GM12878 (cell line): Measurements from ENCODE around the gene CAPN1. TPM values are rescaled to one million over a fixed set of nuclear protein-coding genes. Genes with fewer than 3 reads are reported as not detected.
A peak's percentile ranks its signal among the peaks of the same experiment; 100 is the strongest.

Source experiments
- ATAC-seq: fragments of 200-7000 bp; cut with Tn5 transposase; 3 replicates; pipeline ENCODE4 v1.9.1; 2020; ENCODE audit warnings: mild to moderate bottlenecking, moderate library complexity
- BruUV-seq: library from RNA; stranded (reverse); fragments of 400-500 nt; replicated peaks from 2 replicates; lab custom pipeline; 2021; lab: Mats Ljungman, UMichigan
- CTCF ChIA-PET: fragments of 300-600 bp; sonication (Branson Sonifier 250); formaldehyde crosslinking; extraction: SDS; loops from one replicate; lab custom pipeline; 2021; ENCODE audit warnings: inconsistent platforms; lab: Yijun Ruan, JAX
- POLR2A ChIA-PET: fragments of 350-600 bp; formaldehyde crosslinking; extraction: SDS; loops from one replicate; lab custom pipeline; 2021; ENCODE audit warnings: inconsistent platforms; lab: Charles Lee
- RAD21 ChIA-PET: fragments of 300-600 bp; sonication (Branson Sonifier 250); formaldehyde crosslinking; loops from one replicate; lab custom pipeline; 2023; ENCODE audit warnings: antibody characterized with exemption; ENCODE audit not compliant: unreplicated experiment; lab: Charles Lee
- SMC1A ChIA-PET: fragments of 300-600 bp; sonication (Branson Sonifier 250); formaldehyde crosslinking; loops from one replicate; lab custom pipeline; 2023; ENCODE audit not compliant: unreplicated experiment, uncharacterized antibody; lab: Charles Lee
- DNase-seq: peaks from one replicate; pipeline ENCODE4 v3.0.0-alpha.2; 2011; ENCODE audit warnings: low read depth, low spot score
- FAIRE-seq: peaks from 3 replicates; lab custom pipeline; 2011; peaks lifted over from hg19 to GRCh38; lab: Jason Lieb, UNC
- H2AFZ ChIP-seq: 2 replicates; pipeline ENCODE4 v1.6.0; 2011; ENCODE audit warnings: low read depth, low read length, control low read depth; ENCODE audit not compliant: control insufficient read depth
- H3K27ac ChIP-seq: 2 replicates; pipeline ENCODE4 v1.5.1; 2011; ENCODE audit warnings: control low read depth; ENCODE audit not compliant: control insufficient read depth, insufficient read depth
- H3K27me3 ChIP-seq, 2 experiments: replicated peaks in 1 of 2; 2 replicates each; pipeline versions ENCODE4 v1.6.0 to v1.6.1; 2011; ENCODE audit warnings: low read length in 1 of 2; ENCODE audit not compliant: control insufficient read depth in 2 of 2, insufficient read depth in 2 of 2
- H3K36me3 ChIP-seq, 2 experiments: 2 replicates each; pipeline ENCODE4 v1.5.1; 2011; ENCODE audit warnings: low read length in 1 of 2; ENCODE audit not compliant: control insufficient read depth in 2 of 2, insufficient read depth in 2 of 2
- H3K4me1 ChIP-seq: 2 replicates; pipeline ENCODE4 v1.6.1; 2011; ENCODE audit warnings: mild to moderate bottlenecking, low read length, moderate library complexity, mixed read lengths; ENCODE audit not compliant: control insufficient read depth, insufficient read depth
- H3K4me2 ChIP-seq: 2 replicates; pipeline ENCODE4 v1.6.0; 2011; ENCODE audit warnings: control low read depth; ENCODE audit not compliant: control insufficient read depth, insufficient read depth
- H3K4me3 ChIP-seq: fragments of 200-600 bp; sonication (generic); 2 replicates; pipeline ENCODE4 v1.5.1; 2016
- H3K79me2 ChIP-seq: 2 replicates; pipeline ENCODE4 v1.6.0; 2011; ENCODE audit warnings: low read length; ENCODE audit not compliant: control insufficient read depth, insufficient read depth
- H3K9ac ChIP-seq: 2 replicates; pipeline ENCODE4 v1.8.0; 2011; ENCODE audit warnings: low read length, control low read depth, mixed read lengths; ENCODE audit not compliant: control insufficient read depth, insufficient read depth
- H3K9me3 ChIP-seq: replicated peaks from 3 replicates; pipeline ENCODE4 v1.5.1; 2011; ENCODE audit warnings: mild to moderate bottlenecking, low read length; ENCODE audit not compliant: control insufficient read depth, insufficient read depth
- H4K20me1 ChIP-seq: 2 replicates; pipeline ENCODE4 v1.6.0; 2011; ENCODE audit not compliant: control insufficient read depth, insufficient read depth
- ATF7 ChIP-seq: fragments of 450-650 bp; IDR thresholded peaks from 2 replicates; pipeline ENCODE4 v1.6.1; 2016; ENCODE audit warnings: low read depth, mild to moderate bottlenecking
- BCL11A ChIP-seq: IDR thresholded peaks from 2 replicates; pipeline ENCODE4 v1.6.1; 2011; ENCODE audit warnings: low read depth, low read length
- BCLAF1 ChIP-seq: fragments of 450-650 bp; IDR thresholded peaks from 2 replicates; pipeline ENCODE4 v1.6.1; 2017; ENCODE audit warnings: antibody characterized with exemption, mild to moderate bottlenecking, moderate library complexity
- CBX3 ChIP-seq: fragments of 200-600 bp; sonication (generic); IDR thresholded peaks from 2 replicates; pipeline ENCODE4 v1.6.1; 2016; ENCODE audit warnings: low read depth, borderline replicate concordance
- FOXK2 ChIP-seq: fragments of 450-650 bp; IDR thresholded peaks from 2 replicates; pipeline ENCODE4 v1.6.1; 2017; ENCODE audit warnings: mild to moderate bottlenecking, moderate library complexity
- HDAC2 ChIP-seq: fragments of 200-600 bp; sonication (generic); IDR thresholded peaks from 2 replicates; pipeline ENCODE4 v1.6.1; 2017
- HDGF ChIP-seq: fragments of 450-650 bp; IDR thresholded peaks from 2 replicates; pipeline ENCODE4 v1.6.1; 2016; ENCODE audit warnings: antibody characterized with exemption
- IRF3 ChIP-seq: fragments of 450-650 bp; IDR thresholded peaks from 2 replicates; pipeline ENCODE4 v1.6.1; 2014; ENCODE audit warnings: mild to moderate bottlenecking
- JUND ChIP-seq: IDR thresholded peaks from 2 replicates; pipeline ENCODE4 v1.6.1; 2012; ENCODE audit warnings: low read depth, mild to moderate bottlenecking, low read length, improper control_type of control experiment, moderate library complexity
- LARP7 ChIP-seq: fragments of 450-650 bp; IDR thresholded peaks from 2 replicates; pipeline ENCODE4 v1.6.1; 2017; ENCODE audit warnings: mild to moderate bottlenecking
- MEF2B ChIP-seq: fragments of 450-650 bp; IDR thresholded peaks from 2 replicates; pipeline ENCODE4 v1.6.1; 2018; ENCODE audit warnings: mild to moderate bottlenecking, moderate library complexity; ENCODE audit not compliant: partially characterized antibody, poor library complexity, severe bottlenecking
- POU2F2 ChIP-seq: IDR thresholded peaks from 3 replicates; pipeline ENCODE4 v1.6.1; 2011; ENCODE audit warnings: low read depth, mild to moderate bottlenecking, low read length, borderline replicate concordance
- RELB ChIP-seq: fragments of 450-650 bp; IDR thresholded peaks from 2 replicates; pipeline ENCODE4 v1.6.1; 2017; ENCODE audit warnings: low read depth, mild to moderate bottlenecking, moderate library complexity
- RFX5 ChIP-seq: IDR thresholded peaks from 2 replicates; pipeline ENCODE4 v1.6.1; 2011; ENCODE audit warnings: low read depth, low read length, improper control_type of control experiment
- SIN3A ChIP-seq: IDR thresholded peaks from 2 replicates; pipeline ENCODE4 v1.6.1; 2012; ENCODE audit warnings: low read depth, low read length, improper control_type of control experiment
- SREBF1 ChIP-seq: IDR thresholded peaks from 2 replicates; pipeline ENCODE4 v1.6.1; 2012; ENCODE audit warnings: mild to moderate bottlenecking, low read length
- SREBF2 ChIP-seq: IDR thresholded peaks from 2 replicates; pipeline ENCODE4 v1.6.1; 2012; ENCODE audit warnings: mild to moderate bottlenecking, low read length
- TAF1 ChIP-seq: IDR thresholded peaks from 2 replicates; pipeline ENCODE4 v1.6.1; 2011; ENCODE audit warnings: mild to moderate bottlenecking, low read depth, low read length, borderline replicate concordance
- TCF3 ChIP-seq: IDR thresholded peaks from 2 replicates; pipeline ENCODE4 v1.6.1; 2012; ENCODE audit warnings: low read depth, mild to moderate bottlenecking, low read length, borderline replicate concordance; ENCODE audit not compliant: insufficient read depth
- WGBS: methylation state at CpG from one replicate; pipeline ENCODE4 v1.1.6; 2016; ENCODE audit warnings: low lambda C conversion rate; ENCODE audit not compliant: insufficient replicate concordance, insufficient coverage; ENCODE audit errors: missing lambda C conversion rate; 5-methylcytosine and 5-hydroxymethylcytosine counted together
- in situ Hi-C: fragments of 300-500 bp; cut with MboI; formaldehyde crosslinking; loops from 9 replicates; pipeline ENCODE4 v1.14.3; 2018; ENCODE audit warnings: mixed read lengths
- intact Hi-C: fragments of 100-400 bp; cut with micrococcal nuclease; formaldehyde crosslinking; loops from one replicate; pipeline ENCODE4 v1.14.2; 2022; ENCODE audit not compliant: unreplicated experiment
- polyA plus RNA-seq, 11 experiments: library from polyadenylated mRNA; depleted of rRNA in 4 of 11; unstranded in 6 of 11; stranded (reverse) in 5 of 11; fragments of >200 nt; fragmentation: Nextera tagmentation in 4 of 11; fragmentation: Illumina TruSeq in 1 of 11; extraction: Ambion mirVana in 4 of 11; extraction: Trizol in 1 of 11; gene quantifications; 1 replicate in 1 of 11; 2 replicates in 10 of 11; pipeline versions ENCODE4 v1.2.1 to v1.2.3, GENCODE V29; 2011 to 2016; ENCODE audit warnings: inconsistent platforms in 2 of 11, missing spikeins in 2 of 11, low read depth in 1 of 11
- total RNA-seq, 4 experiments: library from RNA; depleted of rRNA in 3 of 4; stranded (reverse); fragments of >200 nt in 3 of 4; fragmentation: Illumina TruSeq in 1 of 4; extraction: Trizol in 1 of 4; gene quantifications; 2 replicates each; pipeline versions ENCODE4 v1.2.1 to v1.2.3, GENCODE V29; 2013 to 2021

The CAPN1 gene
- total and polyA plus RNA-seq, 10 of the 15 experiments (the other 5 are each of a cell fraction or from before 2014, with no cell fraction given): 2.2 to 167 (median 77.3) TPM

- in situ Hi-C loops: no loop called here
- intact Hi-C loops: loop anchor here (5.0 to 10.0 kb wide), 2 partner anchors 48 to 120 kb away; partner anchors contain the start of gene CAPN1
- Histone ChIP-seq H3K4me2 (peak within 1 kb of the TSS; percentile 98), H3K27me3 (no peaks in the 10 kb centered on the region), H3K27ac (peak within 1 kb of the TSS; percentile 99), H3K79me2 (peaks cover 44% of the 10 kb centered on the region), H3K9ac (peak within 1 kb of the TSS; percentile 96), H3K9me3 (no peaks in the 10 kb centered on the region), H3K36me3 (peaks cover 11 to 20% of the 10 kb centered on the region in 2 experiments; a peak in 3 of 4 replicates), H3K4me3 (peak within 1 kb of the TSS; percentile 99), H4K20me1 (0 out of 2 replicates have a peak, but pooled peaks cover 4% of the 10 kb centered on the region), H2AFZ (peak within 1 kb of the TSS; percentile 97), H3K4me1 (peaks cover 21% of the 10 kb centered on the region)
- ChIA-PET POLR2A (interaction anchor here (0.6 to 3.1 kb wide), 22 partner anchors 10 to 355 kb away, joined by 3 to 28 read pairs (median 6); partner anchors contain the start of genes CAPN1, CDCA5, FAU and MRPL49), CTCF (interaction anchor here (0.6 to 6.7 kb wide), 11 partner anchors 12 to 290 kb away, joined by 3 to 40 read pairs (median 6); partner anchors contain the start of genes CAPN1, CDC42BPG, FAU and MRPL49), SMC1A (interaction anchor here (1.1 to 2.4 kb wide), 8 partner anchors 11 to 286 kb away, joined by 3 to 13 read pairs (median 8); partner anchors contain the start of genes FAU, MRPL49 and ZNHIT2), RAD21 (interaction anchor here (0.5 to 3.0 kb wide), 9 partner anchors 13 to 286 kb away, joined by 3 to 25 read pairs (median 6); partner anchors contain the start of genes ARL2, CAPN1, DPF2 and FAU)
- WGBS: 2% methylated on average over 56 of the region's 60 CpGs
- peak; percentile 89 for DNase-seq
- peak; percentile 70 for FAIRE-seq
- no TSS peak for BruUV-seq
- ATAC-seq: peak; percentile 81
- TF ChIP-seq BCLAF1 (peak; percentile 92), CBX3 (no peak), BCL11A (no peak), TAF1 (peak; percentile 74), SREBF2 (0 out of 2 replicates have a peak, but pooled peaks have one; percentile 46), JUND (peak; percentile 98), IRF3 (0 out of 2 replicates have a peak, but pooled peaks have one; percentile 2), FOXK2 (peak; percentile 98), HDAC2 (no peak), MEF2B (no peak), RELB (peak; percentile 96), RFX5 (no peak), LARP7 (peak; percentile 60), TCF3 (peak; percentile 10; the same call in 1 of the 2 replicates), ATF7 (peak; percentile 100), SIN3A (peak; percentile 73), HDGF (peak; percentile 45), SREBF1 (peak; percentile 92), POU2F2 (peak; percentile 70; the same call in 2 of the 3 replicates)
Measured at GRCh38 chr11:65134240-65134951, 47.3 kb upstream of the CAPN1 start, which contains the start of gene SYVN1. Gene SYVN1 (minus strand): TSS chr11:65134519. CDS start chr11:65133601, 918 bp downstream.
